GM12878 (cell line): ENCODE results near the gene GRB10. TPM values are rescaled to one million over a fixed set of nuclear protein-coding genes. Genes with fewer than 3 reads are reported as not detected.

Experiments used
- ATAC-seq: fragments of 200-7000 bp; cut with Tn5 transposase; 3 replicates; pipeline ENCODE4 v1.9.1; 2020; ENCODE audit warnings: mild to moderate bottlenecking, moderate library complexity
- BruUV-seq: library from RNA; stranded (reverse); fragments of 400-500 nt; replicated peaks from 2 replicates; lab custom pipeline; 2021; lab: Mats Ljungman, UMichigan
- CTCF ChIA-PET: fragments of 300-600 bp; sonication (Branson Sonifier 250); formaldehyde crosslinking; extraction: SDS; loops from one replicate; lab custom pipeline; 2021; ENCODE audit warnings: inconsistent platforms; lab: Yijun Ruan, JAX
- POLR2A ChIA-PET: fragments of 350-600 bp; formaldehyde crosslinking; extraction: SDS; loops from one replicate; lab custom pipeline; 2021; ENCODE audit warnings: inconsistent platforms; lab: Charles Lee
- RAD21 ChIA-PET: fragments of 300-600 bp; sonication (Branson Sonifier 250); formaldehyde crosslinking; loops from one replicate; lab custom pipeline; 2023; ENCODE audit warnings: antibody characterized with exemption; ENCODE audit not compliant: unreplicated experiment; lab: Charles Lee
- SMC1A ChIA-PET: fragments of 300-600 bp; sonication (Branson Sonifier 250); formaldehyde crosslinking; loops from one replicate; lab custom pipeline; 2023; ENCODE audit not compliant: unreplicated experiment, uncharacterized antibody; lab: Charles Lee
- DNase-seq: peaks from one replicate; pipeline ENCODE4 v3.0.0-alpha.2; 2011; ENCODE audit warnings: low read depth, low spot score
- FAIRE-seq: peaks from 3 replicates; lab custom pipeline; 2011; peaks lifted over from hg19 to GRCh38; lab: Jason Lieb, UNC
- H2AFZ ChIP-seq: 2 replicates; pipeline ENCODE4 v1.6.0; 2011; ENCODE audit warnings: low read depth, low read length, control low read depth; ENCODE audit not compliant: control insufficient read depth
- H3K27ac ChIP-seq: 2 replicates; pipeline ENCODE4 v1.5.1; 2011; ENCODE audit warnings: control low read depth; ENCODE audit not compliant: control insufficient read depth, insufficient read depth
- H3K27me3 ChIP-seq, 2 experiments: replicated peaks in 1 of 2; 2 replicates each; pipeline versions ENCODE4 v1.6.0 to v1.6.1; 2011; ENCODE audit warnings: low read length in 1 of 2; ENCODE audit not compliant: control insufficient read depth in 2 of 2, insufficient read depth in 2 of 2
- H3K36me3 ChIP-seq, 2 experiments: 2 replicates each; pipeline ENCODE4 v1.5.1; 2011; ENCODE audit warnings: low read length in 1 of 2; ENCODE audit not compliant: control insufficient read depth in 2 of 2, insufficient read depth in 2 of 2
- H3K4me1 ChIP-seq: 2 replicates; pipeline ENCODE4 v1.6.1; 2011; ENCODE audit warnings: mild to moderate bottlenecking, low read length, moderate library complexity, mixed read lengths; ENCODE audit not compliant: control insufficient read depth, insufficient read depth
- H3K4me2 ChIP-seq: 2 replicates; pipeline ENCODE4 v1.6.0; 2011; ENCODE audit warnings: control low read depth; ENCODE audit not compliant: control insufficient read depth, insufficient read depth
- H3K4me3 ChIP-seq: fragments of 200-600 bp; sonication (generic); 2 replicates; pipeline ENCODE4 v1.5.1; 2016
- H3K79me2 ChIP-seq: 2 replicates; pipeline ENCODE4 v1.6.0; 2011; ENCODE audit warnings: low read length; ENCODE audit not compliant: control insufficient read depth, insufficient read depth
- H3K9ac ChIP-seq: 2 replicates; pipeline ENCODE4 v1.8.0; 2011; ENCODE audit warnings: low read length, control low read depth, mixed read lengths; ENCODE audit not compliant: control insufficient read depth, insufficient read depth
- H3K9me3 ChIP-seq: replicated peaks from 3 replicates; pipeline ENCODE4 v1.5.1; 2011; ENCODE audit warnings: mild to moderate bottlenecking, low read length; ENCODE audit not compliant: control insufficient read depth, insufficient read depth
- H4K20me1 ChIP-seq: 2 replicates; pipeline ENCODE4 v1.6.0; 2011; ENCODE audit not compliant: control insufficient read depth, insufficient read depth
- ATF3 ChIP-seq: IDR thresholded peaks from 2 replicates; pipeline ENCODE4 v1.6.1; 2011; ENCODE audit warnings: low read depth, mild to moderate bottlenecking, low read length, moderate library complexity, borderline replicate concordance; ENCODE audit errors: extremely low read depth
- CBX5 ChIP-seq: sonication (generic); IDR thresholded peaks from 2 replicates; pipeline ENCODE4 v1.6.1; 2016; ENCODE audit warnings: low read depth, moderate library complexity, mild to moderate bottlenecking, inconsistent platforms
- CUX1 ChIP-seq: IDR thresholded peaks from 2 replicates; pipeline ENCODE4 v1.6.1; 2012; ENCODE audit warnings: improper control_type of control experiment, low read depth, low read length; ENCODE audit not compliant: insufficient replicate concordance
- MAX ChIP-seq: IDR thresholded peaks from 2 replicates; pipeline ENCODE4 v1.6.1; 2012; ENCODE audit warnings: low read depth, low read length, improper control_type of control experiment
- MTA3 ChIP-seq: IDR thresholded peaks from 2 replicates; pipeline ENCODE4 v1.6.1; 2012; ENCODE audit warnings: low read length, inconsistent platforms, borderline replicate concordance
- RCOR1 ChIP-seq: conservative IDR thresholded peaks from 2 replicates; pipeline ENCODE4 v1.6.1; 2012; ENCODE audit warnings: low read depth, low read length, improper control_type of control experiment
- WRNIP1 ChIP-seq: IDR thresholded peaks from 2 replicates; pipeline ENCODE4 v1.6.1; 2011; ENCODE audit warnings: low read depth, low read length, improper control_type of control experiment, borderline replicate concordance
- ZBED1 ChIP-seq: IDR thresholded peaks from 2 replicates; pipeline ENCODE4 v1.6.1; 2016; ENCODE audit warnings: borderline replicate concordance
- ZNF687 ChIP-seq: fragments of 450-650 bp; IDR thresholded peaks from 2 replicates; pipeline ENCODE4 v1.6.1; 2017; ENCODE audit warnings: mild to moderate bottlenecking, moderate library complexity
- WGBS: methylation state at CpG from one replicate; pipeline ENCODE4 v1.1.6; 2016; ENCODE audit warnings: low lambda C conversion rate; ENCODE audit not compliant: insufficient replicate concordance, insufficient coverage; ENCODE audit errors: missing lambda C conversion rate; 5-methylcytosine and 5-hydroxymethylcytosine counted together
- in situ Hi-C: fragments of 300-500 bp; cut with MboI; formaldehyde crosslinking; loops from 9 replicates; pipeline ENCODE4 v1.14.3; 2018; ENCODE audit warnings: mixed read lengths
- intact Hi-C: fragments of 100-400 bp; cut with micrococcal nuclease; formaldehyde crosslinking; loops from one replicate; pipeline ENCODE4 v1.14.2; 2022; ENCODE audit not compliant: unreplicated experiment
- polyA plus RNA-seq, 11 experiments: library from polyadenylated mRNA; depleted of rRNA in 4 of 11; unstranded in 6 of 11; stranded (reverse) in 5 of 11; fragments of >200 nt; fragmentation: Nextera tagmentation in 4 of 11; fragmentation: Illumina TruSeq in 1 of 11; extraction: Ambion mirVana in 4 of 11; extraction: Trizol in 1 of 11; gene quantifications; 1 replicate in 1 of 11; 2 replicates in 10 of 11; pipeline versions ENCODE4 v1.2.1 to v1.2.3, GENCODE V29; 2011 to 2016; ENCODE audit warnings: inconsistent platforms in 2 of 11, missing spikeins in 2 of 11, low read depth in 1 of 11
- total RNA-seq, 4 experiments: library from RNA; depleted of rRNA in 3 of 4; stranded (reverse); fragments of >200 nt in 3 of 4; fragmentation: Illumina TruSeq in 1 of 4; extraction: Trizol in 1 of 4; gene quantifications; 2 replicates each; pipeline versions ENCODE4 v1.2.1 to v1.2.3, GENCODE V29; 2013 to 2021
- TF ChIP-seq, protein P1 (sequence below): fragments of 450-650 bp; IDR thresholded peaks from 2 replicates; pipeline ENCODE4 v1.6.1; 2017; ENCODE audit warnings: low read depth, mild to moderate bottlenecking, moderate library complexity

GRB10 gene
- total and polyA plus RNA-seq, 10 of the 15 experiments (the other 5 are each of a cell fraction or from before 2014, with no cell fraction given) = 0.04 to 0.33 TPM; not detected in 8

- TF ChIP-seq CUX1 = no peak
- TF ChIP-seq ZBED1 = no peak
- TF ChIP-seq RCOR1 = no peak
- TF ChIP-seq MAX = no peak
- TF ChIP-seq, all 136 proteins: peak for 0
Observed at GRCh38 chr7:50591098-50591479, 191.6 kb downstream of the GRB10 start (continued).

GRCh38 chr7:50590535-50590934 lies 192.2 kb downstream of the GRB10 start:
- Histone ChIP-seq H3K9ac (no peak overlapping the region), H3K36me3 (no peaks in the 10 kb centered on the region), H4K20me1 (no peaks in the 10 kb centered on the region; the same call in 1 of the 2 replicates), H3K9me3 (no peaks in the 10 kb centered on the region; the same call in 2 of the 3 replicates), H3K79me2 (no peaks in the 10 kb centered on the region), H3K4me3 (no peak overlapping the region), H2AFZ (no peak overlapping the region), H3K27me3 (peaks cover 2 to 4% of the 10 kb centered on the region in 2 experiments; a peak in 2 of 4 replicates), H3K27ac (no peak overlapping the region), H3K4me1 (peaks cover 3% of the 10 kb centered on the region; the same call in 1 of the 2 replicates), H3K4me2 (no peak overlapping the region)
- in situ Hi-C loops (no loop called here), intact Hi-C loops (no loop called here)
- ChIA-PET CTCF (interaction anchor here (1.3 kb wide), 1 partner anchor 42 kb away, joined by 3 read pairs; no protein-coding TSS in a partner anchor), POLR2A (no interaction called here), RAD21 (no interaction called here), SMC1A (interaction anchor here (1.0 kb wide), 1 partner anchor 13 kb away, joined by 4 read pairs; no protein-coding TSS in a partner anchor)
- 69% methylated on average over 13 of the region's 13 CpGs for WGBS
- FAIRE-seq (no peak), DNase-seq (no peak), ATAC-seq (no peak)
- no TSS peak for BruUV-seq
- TF ChIP-seq CBX5 (no peak), ATF3 (no peak), WRNIP1 (no peak), MTA3 (no peak), ZNF687 (no peak)
- TF ChIP-seq, protein P1, sequence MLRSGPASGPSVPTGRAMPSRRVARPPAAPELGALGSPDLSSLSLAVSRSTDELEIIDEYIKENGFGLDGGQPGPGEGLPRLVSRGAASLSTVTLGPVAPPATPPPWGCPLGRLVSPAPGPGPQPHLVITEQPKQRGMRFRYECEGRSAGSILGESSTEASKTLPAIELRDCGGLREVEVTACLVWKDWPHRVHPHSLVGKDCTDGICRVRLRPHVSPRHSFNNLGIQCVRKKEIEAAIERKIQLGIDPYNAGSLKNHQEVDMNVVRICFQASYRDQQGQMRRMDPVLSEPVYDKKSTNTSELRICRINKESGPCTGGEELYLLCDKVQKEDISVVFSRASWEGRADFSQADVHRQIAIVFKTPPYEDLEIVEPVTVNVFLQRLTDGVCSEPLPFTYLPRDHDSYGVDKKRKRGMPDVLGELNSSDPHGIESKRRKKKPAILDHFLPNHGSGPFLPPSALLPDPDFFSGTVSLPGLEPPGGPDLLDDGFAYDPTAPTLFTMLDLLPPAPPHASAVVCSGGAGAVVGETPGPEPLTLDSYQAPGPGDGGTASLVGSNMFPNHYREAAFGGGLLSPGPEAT = no peak
